SK-N-SH (cell line): Measurements from ENCODE around the gene SLC6A11. TPM values are rescaled to one million over a fixed set of nuclear protein-coding genes. Genes with fewer than 3 reads are reported as not detected.

ENCODE experiments used
- CTCF ChIA-PET: fragments of 300-600, 350-600 bp; formaldehyde crosslinking; extraction: SDS; loops from one replicate; lab custom pipeline; 2021; lab: Yijun Ruan, JAX
- POLR2A ChIA-PET: fragments of 350-600 bp; sonication (Branson Sonifier 250); formaldehyde crosslinking; extraction: SDS; loops from one replicate; lab custom pipeline; 2020; ENCODE audit warnings: antibody characterized with exemption, inconsistent platforms; lab: Yijun Ruan, JAX
- DNase-seq: peaks from one replicate; pipeline ENCODE4 v3.0.0; 2012
- H2AFZ ChIP-seq: fragments of 200-600 bp; sonication (generic); 2 replicates; pipeline ENCODE4 v1.8.1; 2016; ENCODE audit warnings: antibody characterized with exemption, mild to moderate bottlenecking, low read depth
- H3F3A ChIP-seq: fragments of 200-600 bp; sonication (generic); replicated peaks from 2 replicates; pipeline ENCODE3; 2016; ENCODE audit warnings: antibody characterized with exemption, mild to moderate bottlenecking; ENCODE audit not compliant: insufficient read depth
- H3K27ac ChIP-seq, 2 experiments: fragments of 200-500 bp in 1 of 2; fragments of 200-600 bp in 1 of 2; sonication (Bioruptor generic) in 1 of 2; sonication (generic), shearing (Covaris generic) in 1 of 2; 2 replicates each; pipeline versions ENCODE4 v1.5.1 to v1.6.1; 2014 to 2016; ENCODE audit warnings: low read depth in 2 of 2, inconsistent platforms in 1 of 2, low read length in 1 of 2, mild to moderate bottlenecking in 1 of 2, mixed read lengths in 1 of 2
- H3K27me3 ChIP-seq: fragments of 200-600 bp; sonication (generic), shearing (Covaris generic); 2 replicates; pipeline ENCODE4 v1.6.1; 2016; ENCODE audit warnings: mixed run types; ENCODE audit not compliant: insufficient read depth
- H3K36me3 ChIP-seq, 2 experiments: fragments of 200-500 bp in 1 of 2; fragments of 200-600 bp in 1 of 2; sonication (Bioruptor generic) in 1 of 2; sonication (generic) in 1 of 2; replicated peaks in 1 of 2; 2 replicates each; pipeline versions ENCODE3 to v1.5.1; 2014 to 2016; ENCODE audit warnings: low read length in 1 of 2, mild to moderate bottlenecking in 1 of 2; ENCODE audit not compliant: insufficient read depth in 2 of 2, control insufficient read depth in 1 of 2
- H3K4me1 ChIP-seq, 2 experiments: fragments of 200-500 bp in 1 of 2; fragments of 200-600 bp in 1 of 2; sonication (Bioruptor generic) in 1 of 2; sonication (generic), shearing (Covaris generic) in 1 of 2; 2 replicates each; pipeline versions ENCODE4 v1.5.1 to v1.6.1; 2014 to 2016; ENCODE audit warnings: low read depth in 1 of 2, low read length in 1 of 2, mixed run types in 1 of 2; ENCODE audit not compliant: insufficient read depth in 2 of 2, control insufficient read depth in 1 of 2
- H3K4me2 ChIP-seq: fragments of 200-600 bp; sonication (generic), shearing (Covaris generic); 2 replicates; pipeline ENCODE4 v1.6.1; 2017; ENCODE audit warnings: mixed run types
- H3K4me3 ChIP-seq, 2 experiments: fragments of 200-500 bp in 1 of 2; fragments of 200-600 bp in 1 of 2; sonication (Bioruptor generic) in 1 of 2; sonication (generic), shearing (Covaris generic) in 1 of 2; 2 replicates each; pipeline versions ENCODE4 v1.5.1 to v1.8.1; 2014 to 2016; ENCODE audit warnings: low read depth in 2 of 2, inconsistent platforms in 1 of 2, low read length in 1 of 2, mild to moderate bottlenecking in 1 of 2, mixed read lengths in 1 of 2, moderate library complexity in 1 of 2
- H3K79me2 ChIP-seq: fragments of 200-600 bp; sonication (generic); 2 replicates; pipeline ENCODE4 v1.8.1; 2017; ENCODE audit warnings: mild to moderate bottlenecking; ENCODE audit not compliant: insufficient read depth
- H3K9ac ChIP-seq: fragments of 200-600 bp; sonication (generic); 2 replicates; pipeline ENCODE4 v1.6.1; 2017; ENCODE audit warnings: mixed run types
- H3K9me2 ChIP-seq: fragments of 200-600 bp; sonication (generic); 2 replicates; pipeline ENCODE4 v1.6.1; 2017; ENCODE audit warnings: mixed run types
- H3K9me3 ChIP-seq: fragments of 200-600 bp; sonication (generic); 2 replicates; pipeline ENCODE4 v1.6.1; 2017; ENCODE audit warnings: mixed run types, mild to moderate bottlenecking, moderate library complexity
- H4K20me1 ChIP-seq: fragments of 200-600 bp; sonication (generic); 2 replicates; pipeline ENCODE4 v1.6.1; 2017; ENCODE audit warnings: mild to moderate bottlenecking, mixed run types; ENCODE audit not compliant: insufficient read depth
- ELF1 ChIP-seq: IDR thresholded peaks from 2 replicates; pipeline ENCODE4 v1.4.0; 2012
- EP300 ChIP-seq, 2 experiments: IDR thresholded peaks; 2 replicates each; pipeline versions ENCODE4 v1.4.0 to v1.6.1; 2012; ENCODE audit warnings: borderline replicate concordance in 1 of 2, low read depth in 1 of 2, low read length in 1 of 2
- EZH2phosphoT487 ChIP-seq: fragments of 200-600 bp; sonication (generic); IDR thresholded peaks from 2 replicates; pipeline ENCODE4 v1.6.1; 2017; ENCODE audit warnings: low read depth, mixed run types, mild to moderate bottlenecking, antibody characterized with exemption, moderate library complexity, borderline replicate concordance
- FOSL2 ChIP-seq: IDR thresholded peaks from 2 replicates; pipeline ENCODE4 v1.4.0; 2012; ENCODE audit warnings: low read depth, mild to moderate bottlenecking, moderate library complexity, borderline replicate concordance
- FOXM1 ChIP-seq: IDR thresholded peaks from 2 replicates; pipeline ENCODE4 v1.4.0; 2012; ENCODE audit warnings: low read depth, mild to moderate bottlenecking
- GABPA ChIP-seq: IDR thresholded peaks from 2 replicates; pipeline ENCODE4 v1.4.0; 2012; ENCODE audit warnings: low read depth, mild to moderate bottlenecking
- IRF3 ChIP-seq: fragments of 150-350 bp; IDR thresholded peaks from 2 replicates; pipeline ENCODE4 v1.6.1; 2016; ENCODE audit warnings: mild to moderate bottlenecking, low read depth, low read length
- JUND ChIP-seq: IDR thresholded peaks from 2 replicates; pipeline ENCODE4 v1.4.0; 2012
- MEF2A ChIP-seq: IDR thresholded peaks from 2 replicates; pipeline ENCODE4 v1.4.0; 2012; ENCODE audit warnings: low read depth, borderline replicate concordance
- PBX3 ChIP-seq: IDR thresholded peaks from 2 replicates; pipeline ENCODE4; 2012
- REST ChIP-seq: IDR thresholded peaks from 2 replicates; pipeline ENCODE4 v1.6.1; 2012; ENCODE audit warnings: mild to moderate bottlenecking, low read depth, low read length, moderate library complexity
- SIN3A ChIP-seq: IDR thresholded peaks from 2 replicates; pipeline ENCODE4 v1.6.1; 2012; ENCODE audit warnings: low read depth, mild to moderate bottlenecking, low read length, moderate library complexity, borderline replicate concordance
- TEAD4 ChIP-seq: IDR thresholded peaks from 2 replicates; pipeline ENCODE4 v1.4.0; 2012; ENCODE audit warnings: mild to moderate bottlenecking, borderline replicate concordance; ENCODE audit not compliant: insufficient read depth
- WGBS: methylation state at CpG from one replicate; pipeline ENCODE4 v1.1.6; 2017; ENCODE audit warnings: low lambda C conversion rate; 5-methylcytosine and 5-hydroxymethylcytosine counted together
- polyA plus RNA-seq, 3 experiments: library from polyadenylated mRNA; depleted of rRNA; stranded (reverse); fragments of >200 nt; gene quantifications; 2 replicates each; pipeline ENCODE4 v1.2.3, GENCODE V29; 2012

The SLC6A11 gene
- polyA plus RNA-seq, 1 of the 3 experiments (the other 2 are of a cell fraction): 0.03 TPM

GRCh38 chr3:10954740-10955139 lies 138.7 kb downstream of the SLC6A11 start:
- ChIA-PET POLR2A (no interaction called here), CTCF (interaction anchor here (1.1 to 8.3 kb wide), 4 partner anchors 11 to 196 kb away, joined by 5 to 83 read pairs (median 62); no protein-coding TSS in a partner anchor)
- H3K9ac ChIP-seq: no peak overlapping the region
- no peak overlapping the region for H3K4me2 ChIP-seq
- H3K79me2 ChIP-seq: no peaks in the 10 kb centered on the region
- H3K4me1 ChIP-seq: no peaks in the 10 kb centered on the region; a peak in 1 of 4 replicates
- no peak overlapping the region for H3K4me3 ChIP-seq
- H4K20me1 ChIP-seq: no peaks in the 10 kb centered on the region
- H2AFZ ChIP-seq: no peak overlapping the region
- no peak for DNase-seq
- no peak for TF ChIP-seq FOSL2
- H3K27ac ChIP-seq: no peak overlapping the region
- 38% methylated on average over 3 of the region's 3 CpGs for WGBS
- no peaks in the 10 kb centered on the region for H3K9me3 ChIP-seq
- H3F3A ChIP-seq: no peaks in the 10 kb centered on the region
- no peaks in the 10 kb centered on the region for H3K9me2 ChIP-seq
- H3K27me3 ChIP-seq: no peaks in the 10 kb centered on the region; the same call in 1 of the 2 replicates
- H3K36me3 ChIP-seq: no peaks in the 10 kb centered on the region

GRCh38 chr3:10955711-10956453 lies 139.9 kb downstream of the SLC6A11 start:
- H3K27me3 ChIP-seq: no peaks in the 10 kb centered on the region; the same call in 1 of the 2 replicates
- H3K27ac ChIP-seq: no peak overlapping the region
- TF ChIP-seq EZH2phosphoT487 (no peak), PBX3 (no peak), TEAD4 (no peak), FOXM1 (no peak), EP300 (IDR thresholded peaks at IDR 0.05; ENCODE audit: borderline replicate concordance in 1 of 2, low read depth in 1 of 2, low read length in 1 of 2) (no peak)
- H3K36me3 ChIP-seq: no peaks in the 10 kb centered on the region
- ChIA-PET POLR2A (no interaction called here), CTCF (interaction anchor here (0.7 to 8.3 kb wide), 4 partner anchors 12 to 197 kb away, joined by 3 to 83 read pairs (median 40); no protein-coding TSS in a partner anchor)
- H3K4me1 ChIP-seq: no peaks in the 10 kb centered on the region; a peak in 1 of 4 replicates
- no peaks in the 10 kb centered on the region for H3K79me2 ChIP-seq
- 46% methylated on average over 8 of the region's 15 CpGs for WGBS
- H4K20me1 ChIP-seq: no peaks in the 10 kb centered on the region
- H3K4me3 ChIP-seq: no peak overlapping the region
- H2AFZ ChIP-seq: no peak overlapping the region
- no peaks in the 10 kb centered on the region for H3K9me2 ChIP-seq
- H3K9ac ChIP-seq: no peak overlapping the region
- H3K4me2 ChIP-seq: no peak overlapping the region
- H3K9me3 ChIP-seq: no peaks in the 10 kb centered on the region
- DNase-seq: no peak
- no peaks in the 10 kb centered on the region for H3F3A ChIP-seq

- no peaks in the 10 kb centered on the region for H4K20me1 ChIP-seq
- H3K27me3 ChIP-seq: no peaks in the 10 kb centered on the region; the same call in 1 of the 2 replicates
- CTCF ChIA-PET: interaction anchor here (0.7 to 8.3 kb wide), 3 partner anchors 12 to 104 kb away, joined by 3 to 83 read pairs (median 74); no protein-coding TSS in a partner anchor
- no peak overlapping the region for H3K4me3 ChIP-seq
- H2AFZ ChIP-seq: no peak overlapping the region
- 41% methylated on average over 4 of the region's 4 CpGs for WGBS
- no peaks in the 10 kb centered on the region; a peak in 1 of 4 replicates for H3K4me1 ChIP-seq
- H3K36me3 ChIP-seq: no peaks in the 10 kb centered on the region
- H3K9ac ChIP-seq: no peak overlapping the region
- POLR2A ChIA-PET: no interaction called here
- no peaks in the 10 kb centered on the region for H3K9me3 ChIP-seq
- no peak for DNase-seq
- H3K4me2 ChIP-seq: no peak overlapping the region
- H3K79me2 ChIP-seq: no peaks in the 10 kb centered on the region
- H3F3A ChIP-seq: no peaks in the 10 kb centered on the region
- no peaks in the 10 kb centered on the region for H3K9me2 ChIP-seq
- H3K27ac ChIP-seq: no peak overlapping the region
- TF ChIP-seq REST: no peak
- no peak for TF ChIP-seq GABPA
- no peak for TF ChIP-seq EP300 (IDR thresholded peaks at IDR 0.05; ENCODE audit: borderline replicate concordance in 1 of 2, low read depth in 1 of 2, low read length in 1 of 2)
- TF ChIP-seq MEF2A: no peak
- TF ChIP-seq JUND: no peak
- no peak for TF ChIP-seq IRF3
- no peak for TF ChIP-seq FOSL2
- no peak for TF ChIP-seq FOXM1
- no peak for TF ChIP-seq ELF1
- TF ChIP-seq SIN3A: no peak
These were observed 140.5 kb downstream of the SLC6A11 start for GRCh38 chr3:10956531-10956930.
